ENCODE data around the gene MLKL.
"Not testable (repeated sequence)": the region's sequence is repeated elsewhere in the genome, so short reads cannot be mapped to it uniquely, and the experiment has no call there.

MLKL gene

DNA sequence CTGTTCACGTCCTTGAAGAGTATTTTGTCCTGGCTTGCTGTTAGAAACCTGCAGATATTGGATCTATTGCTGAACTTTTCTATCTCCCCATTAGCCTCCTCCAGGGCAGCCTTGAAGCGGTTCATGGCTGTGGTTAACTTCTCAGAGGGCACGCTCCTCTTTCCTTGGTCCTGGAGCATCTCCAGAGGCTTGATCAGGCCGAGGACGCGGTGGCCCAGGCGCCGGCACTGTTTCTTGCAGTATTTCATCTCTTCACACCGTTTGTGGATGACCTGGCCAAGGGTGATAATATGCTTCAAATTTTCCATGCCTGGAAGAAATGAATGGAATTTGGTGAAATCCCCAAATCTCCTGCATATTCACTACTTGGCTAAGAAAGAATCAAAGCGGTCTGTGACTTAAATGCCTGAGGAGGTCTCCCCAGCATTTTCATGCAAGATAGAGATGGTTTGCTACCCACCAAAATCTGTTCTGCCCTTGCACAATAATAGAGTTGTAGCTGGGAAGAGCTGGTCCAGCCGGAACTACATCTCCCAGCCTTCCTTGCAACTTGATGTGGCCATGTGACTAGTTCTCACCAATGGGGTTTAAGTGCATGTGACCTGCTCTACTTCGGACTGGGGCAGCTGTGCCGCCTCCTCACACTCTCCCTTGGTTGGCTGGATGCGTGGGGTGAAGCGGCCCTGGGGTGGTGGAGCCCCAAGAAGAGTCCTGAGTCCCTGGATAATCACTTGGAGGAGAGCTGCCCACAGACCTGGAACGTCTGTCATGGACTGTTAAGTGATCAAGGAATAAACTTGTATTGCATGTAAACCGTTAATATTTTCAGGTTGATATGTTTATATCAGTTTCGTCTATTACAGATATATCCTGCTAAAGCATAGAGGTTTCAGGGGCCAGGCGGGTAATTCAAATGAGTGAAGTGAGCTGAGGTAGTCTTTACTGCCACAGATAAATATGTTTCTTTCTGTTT is 4.9 kb downstream of the MLKL start:
- DNase-seq, result peak; percentile 83 to 84 (median 83)

DNA sequence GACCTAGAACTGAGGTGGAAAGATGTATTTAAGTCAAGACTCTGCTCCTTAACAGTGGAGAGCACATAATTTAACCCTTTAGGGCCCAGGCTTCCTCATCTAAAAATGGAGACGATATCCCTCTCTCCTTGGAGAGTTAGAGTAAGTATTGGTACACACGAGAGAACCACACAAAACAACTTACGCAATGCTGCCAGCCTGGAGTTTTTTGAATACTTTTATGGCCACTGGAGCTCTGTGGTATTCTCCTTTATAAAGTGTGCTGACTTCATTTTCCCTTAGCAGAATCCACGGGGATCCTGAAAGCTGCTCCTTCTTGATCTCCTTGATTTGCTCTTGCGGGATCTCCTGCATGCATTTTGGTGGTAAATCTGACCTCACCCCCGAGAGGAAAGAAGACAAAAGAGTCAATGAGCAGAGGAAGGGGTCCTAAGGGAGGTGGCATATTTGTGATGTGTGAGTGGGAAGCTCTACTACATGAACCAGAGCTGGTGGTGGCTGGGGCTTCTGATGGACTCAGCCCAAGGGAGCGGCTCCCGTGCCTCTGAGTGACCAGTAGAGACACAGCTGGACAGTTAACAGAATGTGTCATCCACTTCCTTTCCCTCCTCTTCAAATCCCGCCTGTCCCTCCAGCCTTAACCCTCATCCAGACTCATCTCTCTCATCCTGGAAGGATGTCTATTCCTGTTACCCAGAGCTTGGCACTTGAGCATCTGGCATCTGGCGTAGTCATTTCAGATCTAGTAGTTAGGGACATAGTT is 9.4 kb downstream of the MLKL start:
- DNase-seq, result no peak

DNA sequence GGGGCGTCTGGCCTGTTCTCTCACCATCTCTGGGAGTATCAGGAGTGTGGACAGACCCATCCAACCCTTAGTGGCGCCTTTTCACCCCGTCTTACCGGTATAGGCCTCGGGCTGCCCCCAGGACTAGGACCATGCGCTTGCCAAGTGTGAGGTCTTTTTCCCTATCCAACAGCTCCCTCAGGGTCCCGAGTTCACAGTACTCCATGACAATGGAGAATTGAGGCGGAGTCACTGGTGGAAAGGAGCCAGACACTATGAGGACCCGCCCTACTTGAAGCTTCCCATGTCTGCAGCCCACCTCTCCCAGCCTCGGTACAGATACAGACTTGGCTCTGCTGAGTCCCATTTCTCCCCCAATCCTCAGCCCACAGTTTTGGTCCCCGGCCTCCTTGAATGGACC is 18.1 kb downstream of the MLKL start:
- no peak for DNase-seq

DNA sequence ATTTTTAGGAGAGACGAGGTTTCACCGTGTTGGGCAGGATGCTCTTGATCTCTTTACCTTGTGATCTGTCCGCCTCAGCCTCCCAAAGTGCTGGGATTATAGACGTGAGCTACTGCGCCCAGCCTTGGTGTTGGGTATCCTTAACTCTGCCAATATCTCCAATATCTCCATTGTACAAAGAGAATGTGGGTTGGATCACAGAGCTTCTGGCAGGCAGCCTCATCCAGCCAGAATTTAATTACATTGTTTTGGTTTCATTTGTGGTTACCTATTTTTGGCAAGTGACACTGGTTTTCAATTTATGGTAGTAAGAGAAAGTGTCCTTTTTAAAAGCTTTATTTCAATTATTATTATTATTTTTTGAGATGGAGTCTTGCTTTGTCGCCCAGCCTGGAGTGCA is 20.0 kb downstream of the MLKL start:
- DNase-seq, result no peak

DNA sequence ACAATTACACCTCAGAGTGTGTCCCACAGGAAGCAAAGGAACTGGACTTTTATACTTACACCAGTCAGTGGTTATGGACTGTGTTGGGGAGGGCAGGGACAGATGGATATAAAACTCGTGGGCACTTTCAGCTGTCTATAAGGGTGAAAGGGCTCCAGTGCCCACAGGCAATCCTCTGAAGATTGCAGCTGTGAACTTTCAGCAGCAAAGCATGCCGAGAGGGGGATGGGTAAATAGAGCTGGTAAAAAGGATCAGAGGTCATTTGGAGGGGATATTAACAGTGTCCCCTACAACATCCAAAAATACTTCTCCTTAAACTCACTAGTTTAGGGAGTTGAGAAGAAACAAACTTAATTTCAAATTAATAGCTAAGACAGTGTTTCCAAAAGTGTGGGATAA is 20.7 kb downstream of the MLKL start:
- no peak for DNase-seq

DNA sequence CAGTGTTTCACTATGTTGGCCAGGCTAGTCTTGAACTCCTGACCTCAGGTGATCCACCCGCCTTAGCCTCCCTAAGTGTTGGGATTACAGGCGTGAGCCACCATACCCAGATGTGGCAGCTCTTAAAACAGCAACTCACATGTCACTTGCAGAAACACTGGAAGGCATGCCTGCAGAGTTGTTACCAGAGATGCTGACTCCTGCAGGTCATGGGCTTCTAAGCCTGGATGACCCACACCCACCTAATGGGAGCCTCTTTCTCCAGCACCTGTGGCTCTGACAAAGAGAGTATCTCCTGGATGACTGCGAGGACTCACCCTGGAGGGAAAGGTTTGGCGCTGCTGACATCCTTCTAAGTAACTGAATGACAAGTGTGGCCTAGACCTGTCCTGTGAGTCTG is 22.8 kb downstream of the MLKL start:
- DNase-seq, result no peak

DNA sequence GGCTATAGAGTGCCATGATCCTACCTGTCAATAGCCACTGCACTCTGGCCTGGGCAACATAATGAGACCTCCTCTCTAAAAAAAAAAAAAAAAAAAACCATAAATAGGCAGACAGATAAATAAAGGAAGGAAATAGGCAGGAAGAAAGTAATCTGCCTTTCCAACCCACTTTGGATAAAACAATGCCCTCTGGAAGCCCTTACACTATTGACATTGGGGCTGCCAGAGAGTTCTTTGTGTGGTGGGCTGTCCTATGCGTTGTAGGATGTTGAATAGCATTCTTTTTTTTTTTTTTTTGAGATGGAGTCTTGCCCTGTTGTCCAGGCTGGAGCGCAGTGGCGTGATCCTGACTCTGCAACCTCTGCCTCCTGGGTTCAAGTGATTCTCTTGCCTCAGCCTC is 26.8 kb downstream of the MLKL start:
- DNase-seq, result no peak

DNA sequence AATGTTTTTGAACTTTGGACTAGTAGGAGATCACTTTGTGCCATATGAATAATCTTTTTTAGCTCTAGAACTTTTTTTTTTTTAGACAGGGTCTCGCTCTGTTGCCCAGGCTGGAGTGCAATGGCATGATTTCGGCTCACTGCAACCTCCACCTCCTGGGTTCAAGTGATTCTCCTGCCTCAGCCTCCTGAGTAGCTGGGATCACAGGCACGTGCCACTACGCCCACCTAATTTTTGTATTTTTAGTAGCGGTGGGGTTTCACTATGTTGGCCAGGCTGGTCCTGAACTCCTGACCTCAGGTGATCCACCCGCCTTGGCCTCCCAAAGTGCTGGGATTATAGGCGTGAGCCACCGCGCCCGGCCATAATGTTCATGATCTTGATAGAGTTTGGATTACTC is 31.8 kb downstream of the MLKL start:
- not testable (repeated sequence) for DNase-seq

DNA sequence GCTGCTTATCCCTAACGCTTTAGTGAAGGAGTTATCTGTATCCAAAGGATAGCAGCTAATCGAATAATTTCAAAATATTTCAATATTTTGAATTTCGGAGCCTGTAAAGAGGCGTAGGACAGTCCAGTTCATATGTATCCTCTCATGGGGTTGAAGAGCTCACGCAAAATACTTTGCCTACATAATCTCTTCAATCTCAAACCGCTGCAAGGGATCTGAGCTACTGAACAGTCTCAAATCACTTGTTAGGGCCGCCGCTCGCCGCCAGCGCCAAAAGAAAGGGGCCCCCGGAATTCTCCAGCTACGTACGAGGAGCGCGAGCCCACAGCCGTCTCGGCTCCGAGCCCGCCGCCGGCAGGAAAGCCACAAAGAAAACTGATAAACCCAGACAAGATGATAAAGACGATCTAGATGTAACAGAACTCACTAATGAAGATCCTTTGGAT is 33.4 kb downstream of the MLKL start:
- DNase-seq, result peak; percentile 23 to 39 (median 24)

DNA sequence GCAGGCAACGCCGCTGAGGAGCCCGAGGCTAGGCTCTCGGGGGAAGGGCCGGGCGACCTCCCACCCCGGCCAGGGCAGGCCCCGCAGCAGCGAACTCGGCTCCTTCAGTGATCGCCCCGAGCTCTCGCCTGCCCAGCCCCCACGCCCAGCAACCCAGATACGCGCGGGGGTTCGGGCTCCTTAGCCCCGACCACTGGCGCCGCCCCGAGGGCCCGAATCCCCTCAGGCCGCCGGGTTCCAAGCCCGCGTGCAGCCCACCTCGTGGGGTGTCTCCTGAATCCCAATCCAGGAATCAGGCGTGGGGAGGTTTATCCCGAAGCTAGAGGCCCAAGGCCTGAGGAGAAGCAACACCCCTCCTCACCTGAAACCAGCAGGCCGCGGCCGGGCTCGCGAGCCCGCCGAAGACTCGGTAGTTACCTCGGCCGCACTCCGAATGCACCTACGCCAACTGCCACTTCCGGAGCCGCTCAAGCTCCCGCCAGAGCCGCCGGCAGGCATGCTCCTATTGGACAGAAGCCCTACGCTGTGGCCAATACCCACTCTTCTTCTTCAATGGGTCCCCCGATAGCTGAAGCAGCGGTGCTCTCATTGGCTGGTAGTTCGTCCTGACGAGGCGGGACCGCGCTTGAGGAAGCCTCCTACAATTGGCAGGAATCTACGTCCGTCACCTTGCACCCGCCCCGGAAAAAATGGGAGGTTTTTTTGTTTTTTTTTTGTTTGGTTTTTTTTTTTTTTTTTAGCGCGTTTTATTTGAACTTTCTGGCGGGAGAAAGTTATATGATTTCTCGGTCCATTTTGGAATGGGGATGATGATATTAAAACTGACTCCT is 34.0 kb downstream of the MLKL start, which contains the start of gene RFWD3:
RFWD3 (minus strand) TSS at position 453 of the 830 bp plus-strand sequence. CDS start 5,428 bp downstream, outside the sequence.
- peak; percentile 97 to 99 (median 98) for DNase-seq

DNA sequence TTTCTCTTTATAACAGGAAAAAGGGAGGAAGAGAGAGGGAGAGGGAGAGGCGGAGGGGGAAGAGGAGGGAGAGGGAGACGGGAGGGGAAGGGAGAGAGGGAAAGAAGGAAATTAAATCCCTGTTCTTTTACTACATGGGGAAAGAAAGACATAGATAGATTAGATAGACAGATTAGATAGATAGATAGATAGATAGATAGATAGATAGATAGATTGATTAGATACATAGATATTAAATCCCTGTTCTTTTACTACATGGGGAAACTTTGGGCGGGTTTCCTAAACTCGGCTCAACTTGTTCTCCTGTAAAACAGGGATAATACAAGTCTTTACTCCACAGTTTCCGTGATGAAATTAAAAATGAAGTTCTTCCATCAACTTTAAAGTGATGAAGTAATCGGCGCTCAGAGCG is 34.6 kb downstream of the MLKL start:
- no peak for DNase-seq

DNA sequence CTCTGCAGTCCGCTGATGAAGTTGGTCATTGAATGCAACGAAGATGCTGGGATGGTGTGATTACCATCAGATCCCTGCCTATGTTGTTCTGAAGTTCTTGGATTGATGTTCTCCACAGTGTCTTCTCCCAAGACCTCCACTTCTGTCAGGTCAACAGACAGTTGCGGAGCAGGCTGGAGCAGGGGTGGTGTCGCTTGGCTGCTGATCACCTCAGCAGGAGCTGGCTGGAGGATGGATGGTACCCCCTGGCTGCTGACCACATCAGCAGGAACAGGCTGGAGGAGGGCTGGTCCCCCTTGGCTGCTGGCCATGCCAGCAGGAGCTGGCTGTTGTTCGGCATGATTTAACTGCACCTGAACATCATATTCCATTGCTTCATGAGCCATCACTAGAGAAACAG is 39.6 kb downstream of the MLKL start:
- no peak for DNase-seq

DNA sequence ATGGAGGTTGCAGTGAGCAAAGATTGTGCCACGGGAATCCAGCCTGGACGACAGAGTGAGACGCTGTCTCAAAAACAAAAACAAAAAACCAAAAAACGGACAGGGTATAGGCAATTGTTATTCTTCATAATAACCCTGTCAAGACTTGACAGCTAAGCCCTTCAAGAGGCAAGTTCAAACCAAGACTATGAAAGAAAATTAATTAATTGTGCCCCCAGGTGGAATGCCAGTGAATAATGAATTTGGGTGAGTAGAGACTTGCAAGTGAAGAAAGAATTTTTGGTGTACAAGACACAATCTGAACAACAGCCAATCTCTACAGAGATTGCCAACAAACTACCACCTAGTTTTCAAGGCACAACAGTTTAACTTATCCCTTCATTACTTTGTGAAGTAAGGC is 40.3 kb downstream of the MLKL start:
- no peak for DNase-seq

DNA sequence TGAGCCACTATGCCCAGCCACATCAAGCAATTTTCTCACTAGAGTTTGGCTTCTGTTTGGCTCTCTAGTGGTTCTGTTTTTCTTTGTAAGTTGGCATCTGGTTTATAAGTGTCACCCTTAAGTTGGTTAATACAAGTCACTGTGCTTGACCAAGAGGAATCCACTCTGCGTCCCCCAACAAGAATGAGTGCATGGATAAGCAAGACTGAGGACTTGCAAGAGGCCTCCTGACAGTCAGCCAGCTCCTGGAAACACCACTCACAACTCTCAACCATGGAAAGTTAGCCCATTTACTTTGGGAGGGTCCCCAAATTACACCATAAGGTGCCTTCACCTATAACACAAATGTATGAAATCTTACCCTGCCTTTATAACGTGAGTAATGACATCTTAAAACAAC is 41.6 kb downstream of the MLKL start:
- DNase-seq, result no peak

DNA sequence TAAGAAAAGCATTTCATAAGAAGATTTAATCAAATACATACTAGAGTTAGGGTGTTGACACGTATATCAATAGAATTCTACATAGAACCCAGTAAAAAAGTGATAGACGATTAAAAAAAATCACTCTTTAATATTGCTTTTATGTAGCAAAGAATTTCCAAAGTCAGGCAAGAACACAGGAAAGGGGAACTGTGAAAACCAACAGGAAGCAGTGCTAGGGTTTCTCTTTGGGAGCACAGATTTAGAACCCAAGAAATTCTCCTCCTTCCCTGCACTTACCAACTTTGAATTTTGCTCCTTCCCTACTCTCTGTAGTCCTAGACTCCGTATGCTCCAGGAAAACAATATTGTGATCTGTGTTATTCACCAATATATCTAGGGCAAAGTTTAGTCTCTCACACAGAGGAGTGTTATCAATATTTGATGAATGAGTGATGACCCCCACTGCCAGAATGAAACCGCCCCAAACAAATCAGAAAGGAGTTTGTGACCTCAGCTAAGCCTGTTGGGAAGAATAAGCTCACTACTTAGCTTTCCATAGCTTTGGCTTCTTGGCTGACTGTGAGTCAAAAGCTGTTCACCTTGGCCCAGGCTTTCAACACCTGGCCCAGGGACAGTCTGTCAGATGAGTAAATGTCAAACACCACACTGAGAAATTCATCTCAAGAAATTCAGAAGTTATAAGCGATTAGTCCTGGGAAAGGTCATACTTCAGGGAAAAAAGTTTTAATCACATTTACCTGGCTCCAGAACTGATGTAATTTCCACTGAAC is 42.6 kb downstream of the MLKL start:
- peak; percentile 36 to 47 (median 39) for DNase-seq

DNA sequence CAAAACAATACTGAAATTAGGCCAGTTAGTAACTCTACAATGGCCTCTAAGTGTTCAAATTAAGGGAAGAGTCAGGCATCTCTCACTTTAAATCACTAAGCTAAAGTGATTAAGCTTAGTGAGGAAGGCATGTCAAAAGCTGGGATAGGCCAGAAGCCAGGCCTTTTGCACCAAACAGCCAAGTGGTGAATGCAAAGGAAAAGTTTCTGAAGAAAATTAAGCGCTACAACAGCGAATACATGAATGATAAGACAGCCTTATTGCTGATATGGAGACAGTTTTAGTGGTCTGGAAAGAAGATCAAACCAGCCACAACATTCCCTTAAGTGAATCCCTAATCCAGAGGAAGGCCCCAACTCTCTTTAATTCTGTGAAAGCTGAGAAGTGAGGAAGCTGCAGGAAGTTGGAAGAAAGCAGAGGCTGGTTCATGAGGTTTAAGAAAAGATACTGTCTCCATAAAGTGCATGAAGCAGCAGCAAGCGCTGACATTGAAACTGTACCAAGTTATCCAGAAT is 46.1 kb downstream of the MLKL start:
- DNase-seq, result no peak

DNA sequence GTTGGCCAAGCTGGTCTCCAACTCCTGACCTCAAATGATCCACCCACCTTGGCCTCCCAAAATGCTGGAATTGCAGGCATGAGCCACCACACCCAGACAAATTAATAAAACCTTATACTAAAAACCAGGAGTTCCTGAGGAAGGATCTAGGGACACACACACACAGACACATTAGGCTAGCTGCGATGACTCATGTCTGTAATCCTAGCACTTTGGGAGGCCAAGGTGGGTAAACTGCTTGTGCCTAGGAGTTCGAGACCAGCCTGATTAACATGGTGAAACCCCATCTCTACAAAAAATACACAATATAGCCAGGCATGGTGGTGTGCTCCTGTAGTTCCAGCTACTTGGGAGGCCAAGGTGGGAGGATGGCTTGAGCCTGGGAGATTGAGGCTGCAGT is 47.8 kb downstream of the MLKL start:
- DNase-seq, result not testable (repeated sequence)

DNA sequence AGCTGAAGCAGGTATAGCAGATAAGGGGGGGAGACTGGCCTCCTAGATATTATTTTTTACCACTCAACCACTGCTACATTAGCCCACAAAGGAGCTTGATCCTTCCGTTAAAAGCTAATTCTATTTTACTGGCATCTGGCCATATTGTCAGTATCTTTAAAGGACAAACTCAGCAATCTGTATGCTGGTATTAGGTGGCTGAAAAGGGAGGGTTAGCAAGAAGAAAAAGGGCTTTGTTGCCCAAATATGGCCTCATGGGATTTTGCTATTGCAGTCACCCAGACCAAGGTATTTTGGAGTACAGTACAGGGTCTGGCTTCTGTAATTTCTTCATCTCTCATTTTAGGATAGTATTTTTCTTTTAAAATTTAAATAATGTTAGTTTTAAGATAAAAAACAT is 48.4 kb downstream of the MLKL start:
- no peak for DNase-seq

DNA sequence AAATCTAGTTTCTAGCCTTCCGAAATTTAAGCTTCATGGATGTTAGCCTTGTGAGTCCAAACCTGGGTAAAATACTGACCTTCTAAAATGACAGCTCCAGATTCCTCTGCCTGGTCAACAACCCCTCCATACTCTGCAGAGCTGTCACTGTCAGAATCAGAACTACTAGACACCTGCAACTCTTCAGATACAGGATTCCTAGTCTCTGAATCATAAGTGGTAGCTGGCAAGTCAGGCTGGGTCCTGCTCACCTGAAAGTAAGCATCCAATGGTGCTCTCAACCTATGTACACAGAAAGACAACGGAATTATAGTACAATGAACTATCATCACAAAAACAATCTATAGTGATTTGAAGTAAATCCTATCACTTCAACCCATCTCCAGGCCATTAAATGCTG is 48.8 kb downstream of the MLKL start:
- DNase-seq, result no peak

DNA sequence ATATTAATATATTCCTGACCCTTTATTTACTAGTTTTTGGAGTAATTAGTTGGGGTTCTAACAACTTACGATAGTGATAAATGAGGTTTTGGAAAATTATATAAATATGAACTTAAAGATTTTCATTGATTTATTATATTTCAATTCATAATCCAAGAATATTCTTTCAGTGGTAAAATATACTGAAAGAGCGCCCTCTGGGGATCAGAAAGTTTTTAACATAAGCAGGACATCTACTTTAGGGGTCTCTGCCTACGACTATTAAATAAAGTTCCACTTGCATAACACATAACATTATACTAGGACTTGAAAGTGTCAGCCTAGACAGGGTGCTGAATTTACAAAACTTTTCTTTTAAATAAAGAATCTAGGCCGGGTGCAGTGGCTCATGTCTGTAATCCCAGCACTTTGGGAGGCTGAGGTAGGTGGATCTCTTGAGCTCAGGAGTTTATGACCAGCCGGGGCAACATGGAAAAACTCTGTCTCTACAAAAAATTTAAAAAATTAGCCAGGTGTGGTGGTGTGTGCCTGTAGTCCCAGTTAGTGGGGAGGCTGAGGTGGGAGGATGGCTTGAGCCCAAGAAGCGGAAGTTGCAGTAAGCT is 49.6 kb downstream of the MLKL start:
- DNase-seq, result peak; percentile 16 to 28 (median 28)

DNA sequence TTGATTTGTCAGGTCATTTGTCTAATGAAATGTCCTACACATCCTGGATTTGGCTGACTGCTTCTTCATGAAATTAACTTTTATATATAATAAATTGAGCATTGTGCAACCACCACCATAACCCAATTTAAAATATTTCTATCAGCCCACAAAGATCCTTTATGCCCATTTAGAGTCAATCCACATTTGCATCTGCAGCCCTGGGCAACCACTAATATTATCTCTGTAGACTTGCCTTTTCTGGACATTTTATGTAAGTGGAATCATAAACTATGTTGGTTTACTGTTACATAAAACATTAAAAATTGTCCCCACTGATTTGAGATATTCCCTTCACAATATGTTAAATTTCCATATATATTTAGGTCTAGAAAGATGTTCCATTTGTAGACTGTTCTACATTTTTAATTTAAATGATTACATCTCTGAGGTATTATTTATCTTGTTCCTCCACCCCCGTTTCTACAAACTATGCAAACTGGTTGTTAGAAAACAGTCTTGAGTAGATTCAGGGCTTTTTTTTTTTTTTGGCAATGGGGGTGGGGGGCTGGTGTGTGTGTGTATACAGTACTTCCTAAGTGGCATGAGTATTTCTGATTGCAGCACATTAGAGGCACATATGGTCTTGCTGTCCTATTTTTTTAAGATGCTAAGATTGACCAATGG is 50.7 kb downstream of the MLKL start:
- DNase-seq, result no peak

Data from suppressor macrophage treated with lipopolysaccharide for 1 hour (primary cell).